8988T (cell line): Measurements from ENCODE around the gene FSTL5.

Experiments used
- DNase-seq: peaks from one replicate; pipeline ENCODE4 v3.0.0; 2011

The FSTL5 gene

GRCh38 chr4:161936625-161937550 lies 226.9 kb downstream of the FSTL5 start:
- DNase-seq: no peak

GRCh38 chr4:161931089-161931488 lies 232.7 kb downstream of the FSTL5 start:
- DNase-seq: no peak

GRCh38 chr4:161929956-161930355 lies 233.8 kb downstream of the FSTL5 start:
- no peak for DNase-seq

- no peak for DNase-seq
These were observed 237.6 kb downstream of the FSTL5 start for GRCh38 chr4:161926033-161926828.

GRCh38 chr4:161920304-161921052 lies 243.3 kb downstream of the FSTL5 start:
- no peak for DNase-seq

- DNase-seq: no peak
These were observed 244.2 kb downstream of the FSTL5 start for GRCh38 chr4:161919442-161920220.

GRCh38 chr4:161916035-161916434 lies 247.8 kb downstream of the FSTL5 start:
- DNase-seq: no peak

GRCh38 chr4:161907590-161907955 lies 256.2 kb downstream of the FSTL5 start:
- no peak for DNase-seq

- DNase-seq: no peak
These were observed 256.8 kb downstream of the FSTL5 start for GRCh38 chr4:161906836-161907589.

- DNase-seq: no peak
These were observed 263.7 kb downstream of the FSTL5 start for GRCh38 chr4:161900110-161900509.

GRCh38 chr4:161894493-161895167 lies 269.2 kb downstream of the FSTL5 start:
- DNase-seq: no peak

- DNase-seq: no peak
These were observed 269.8 kb downstream of the FSTL5 start for GRCh38 chr4:161894014-161894413.

GRCh38 chr4:161893566-161893965 lies 270.2 kb downstream of the FSTL5 start:
- no peak for DNase-seq

- no peak for DNase-seq
These were observed 270.8 kb downstream of the FSTL5 start for GRCh38 chr4:161892951-161893350.

GRCh38 chr4:161883157-161883556 lies 280.6 kb downstream of the FSTL5 start:
- DNase-seq: no peak

GRCh38 chr4:161881370-161881769 lies 282.4 kb downstream of the FSTL5 start:
- DNase-seq: no peak

- no peak for DNase-seq
These were observed 294.3 kb downstream of the FSTL5 start for GRCh38 chr4:161869511-161869910.

GRCh38 chr4:161856711-161857326 lies 307.0 kb downstream of the FSTL5 start:
- no peak for DNase-seq

- DNase-seq: no peak
These were observed 313.2 kb downstream of the FSTL5 start for GRCh38 chr4:161850631-161851030.

GRCh38 chr4:161841759-161842158 lies 322.0 kb downstream of the FSTL5 start:
- DNase-seq: no peak

GRCh38 chr4:161829591-161829990 lies 334.2 kb downstream of the FSTL5 start:
- no peak for DNase-seq
